Stimulated activated CD4-positive, alpha-beta T cell treated with anti-CD3 and anti-CD28 coated beads, TNF-alpha, amount 100 ng/mL, for 24 hours (primary cell): Measurements from ENCODE around the gene CYBB.

Experiments
- DNase-seq, 3 experiments: peaks; one replicate each; pipeline ENCODE4 v3.0.0-alpha.2; 2020; ENCODE audit warnings: low read depth in 3 of 3

The CYBB gene

DNA sequence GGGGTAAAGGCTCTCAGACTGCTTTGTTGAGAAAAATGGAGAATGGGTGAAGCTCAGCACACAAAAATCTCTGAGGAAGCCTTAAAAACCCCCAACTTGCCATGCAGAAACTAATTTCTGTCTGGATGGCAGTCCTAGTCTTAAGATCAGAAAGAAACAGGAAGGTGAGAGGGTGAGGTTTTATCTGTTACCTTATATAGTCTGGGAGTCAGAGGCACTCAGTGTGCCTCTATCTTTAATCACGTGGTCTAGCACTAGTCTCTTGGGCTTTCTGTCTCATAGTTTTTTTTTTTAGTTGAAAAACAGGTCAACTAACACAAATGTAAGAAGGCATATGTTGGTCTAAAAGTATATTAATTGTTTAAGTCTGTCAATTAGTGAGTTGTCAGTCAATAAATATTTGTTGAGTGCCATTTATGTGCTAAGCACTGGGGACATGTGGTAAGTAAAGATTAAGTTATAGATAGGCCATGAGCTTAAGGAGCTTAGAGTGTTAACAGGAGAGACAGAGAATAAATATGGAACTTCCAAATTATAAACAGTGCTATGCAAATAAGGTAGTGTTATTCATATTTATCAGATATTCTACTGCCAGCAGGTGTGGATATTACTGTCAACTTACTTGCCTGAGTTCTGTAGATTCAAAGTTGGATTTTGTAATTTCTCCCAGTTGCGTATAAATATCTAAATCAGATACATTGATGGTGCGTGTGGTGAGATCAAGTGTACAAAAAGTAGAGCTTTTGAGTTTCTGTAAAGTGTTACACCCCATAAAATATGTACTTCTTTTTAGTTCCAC, 7.0 kb downstream of the CYBB start:
- no peak for DNase-seq

DNA sequence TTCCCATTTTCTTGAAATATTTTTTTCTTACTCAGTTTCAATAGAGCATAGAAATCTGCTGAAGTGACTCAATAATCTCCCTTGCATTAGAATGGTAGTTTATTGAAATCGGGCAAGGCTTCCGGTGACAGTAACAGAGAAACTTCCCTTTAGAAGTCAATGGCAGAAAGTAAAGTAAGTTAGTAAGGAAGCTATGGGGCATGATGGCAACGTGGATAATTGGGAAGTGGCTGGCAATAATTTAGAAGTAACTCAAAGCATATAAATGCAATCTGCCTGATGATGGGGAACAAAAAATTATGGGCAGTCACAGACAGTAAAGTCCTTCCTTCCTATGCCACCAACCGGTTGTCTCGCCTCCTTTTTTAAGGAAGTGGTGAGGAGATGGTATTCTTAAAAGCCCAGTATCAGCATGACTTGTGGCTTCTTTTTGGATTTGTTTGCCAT, 7.6 kb downstream of the CYBB start:
- DNase-seq, result no peak

DNA sequence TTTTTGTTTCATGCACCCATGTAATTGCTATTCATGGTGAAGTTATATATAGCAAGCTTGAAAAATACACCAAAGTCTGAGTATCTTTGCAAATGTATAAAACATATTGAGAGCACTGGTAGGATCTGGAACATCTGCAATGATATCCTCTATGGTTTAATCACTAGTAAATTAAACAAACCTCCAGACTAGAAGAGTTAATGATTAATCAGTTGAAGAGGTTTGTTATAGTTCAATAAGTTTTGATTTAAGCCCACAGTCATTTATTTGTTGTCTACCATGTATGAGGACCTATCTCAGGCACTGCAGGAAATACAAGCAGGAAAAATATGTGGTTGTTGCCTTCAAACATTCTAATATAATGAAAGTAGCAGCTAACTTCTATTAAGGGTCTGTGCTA, 16.5 kb downstream of the CYBB start:
- DNase-seq, result no peak

DNA sequence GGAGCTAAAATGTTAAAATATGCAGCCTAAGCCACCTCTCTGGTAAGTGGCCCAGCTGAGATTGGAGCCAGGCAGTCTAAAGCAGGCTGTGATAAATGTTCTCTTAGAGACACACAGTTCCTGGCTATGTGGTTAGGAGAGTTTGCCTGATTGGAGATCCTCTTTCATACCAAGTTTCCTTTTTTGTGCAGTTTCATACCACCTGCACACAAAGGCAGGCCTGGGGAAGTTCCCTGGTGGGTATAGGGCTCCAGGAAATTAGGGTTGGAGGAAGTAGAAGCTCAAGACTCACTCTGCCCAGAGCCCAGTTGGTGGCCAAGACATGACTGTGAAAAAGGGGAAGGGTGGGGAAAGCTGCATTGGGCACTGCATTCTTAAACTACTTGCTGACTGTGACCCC, 16.9 kb downstream of the CYBB start:
- no peak for DNase-seq

DNA sequence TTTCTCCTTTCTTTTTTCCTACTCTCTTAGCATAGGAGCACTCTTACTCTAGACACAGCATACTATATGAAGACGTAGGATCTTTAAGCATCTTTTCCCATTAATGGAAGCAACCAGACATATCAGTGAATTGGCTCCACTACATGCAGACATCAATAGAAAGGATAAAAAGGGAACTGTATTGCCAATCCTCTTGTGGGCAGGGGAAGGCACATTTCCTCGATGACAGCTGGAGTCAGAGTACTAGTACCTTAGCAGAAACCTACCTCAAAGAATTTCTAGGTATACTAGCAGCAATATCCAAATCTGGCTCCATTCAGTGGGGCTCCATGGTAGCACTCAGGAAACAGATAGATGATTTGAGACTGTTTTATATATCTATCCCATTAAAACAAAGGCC, 20.1 kb downstream of the CYBB start:
- no peak for DNase-seq

DNA sequence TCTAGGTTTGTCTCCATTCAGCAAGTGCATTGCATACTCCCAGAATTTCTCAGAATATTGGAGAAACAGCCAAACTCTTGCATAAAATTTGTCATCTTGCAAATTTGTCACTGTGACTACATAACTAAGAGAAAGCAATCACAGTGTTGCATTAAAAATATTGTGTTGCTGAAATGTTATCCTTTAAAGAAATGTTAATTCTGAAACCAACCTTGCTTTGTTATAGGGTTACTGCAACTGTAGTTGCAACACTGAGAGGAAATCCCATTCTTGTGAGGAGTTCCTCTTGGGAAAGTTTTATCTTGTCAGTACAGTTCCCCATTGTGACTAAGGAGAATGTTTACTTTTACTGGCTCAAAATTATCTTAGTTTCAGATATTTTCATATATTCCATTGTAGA, 20.9 kb downstream of the CYBB start:
- no peak for DNase-seq

DNA sequence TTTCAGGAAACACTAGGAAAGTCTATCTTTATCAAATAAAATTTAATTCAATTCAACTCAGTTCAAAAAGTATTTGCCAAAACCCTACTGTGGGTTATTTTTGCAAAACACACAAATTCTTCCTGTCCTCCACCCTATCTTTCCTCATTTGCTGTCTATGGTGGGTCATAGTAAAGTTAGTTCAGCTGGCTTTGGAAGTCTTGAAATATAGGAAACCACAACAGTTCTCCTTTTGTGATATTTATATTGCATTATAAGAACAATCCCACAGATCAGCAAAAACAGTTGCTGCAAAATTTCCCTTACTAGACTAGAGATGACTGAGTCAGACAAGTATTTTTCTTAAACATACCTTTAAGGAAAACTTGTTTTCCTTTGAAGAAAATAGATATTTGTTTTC, 22.2 kb downstream of the CYBB start:
- no peak for DNase-seq

DNA sequence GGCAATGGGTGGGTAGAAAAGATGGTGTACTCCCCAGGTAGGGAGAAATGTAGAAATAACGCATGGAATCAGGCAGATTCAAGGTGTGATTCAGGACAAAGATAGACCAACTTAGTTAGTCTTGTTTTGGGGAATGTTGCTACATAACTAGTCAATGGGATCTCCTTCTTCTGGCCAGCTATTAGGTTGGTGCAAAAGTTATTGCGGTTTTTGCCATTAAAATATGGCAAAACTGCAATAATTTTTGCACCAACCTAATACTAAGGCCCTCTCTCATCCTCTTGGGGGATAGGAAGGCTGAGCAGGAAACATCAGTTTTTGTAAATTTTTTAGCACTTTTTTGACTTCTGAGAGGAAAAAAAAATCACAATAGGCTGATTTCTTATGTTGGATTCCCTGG, 23.2 kb downstream of the CYBB start:
- no peak for DNase-seq

DNA sequence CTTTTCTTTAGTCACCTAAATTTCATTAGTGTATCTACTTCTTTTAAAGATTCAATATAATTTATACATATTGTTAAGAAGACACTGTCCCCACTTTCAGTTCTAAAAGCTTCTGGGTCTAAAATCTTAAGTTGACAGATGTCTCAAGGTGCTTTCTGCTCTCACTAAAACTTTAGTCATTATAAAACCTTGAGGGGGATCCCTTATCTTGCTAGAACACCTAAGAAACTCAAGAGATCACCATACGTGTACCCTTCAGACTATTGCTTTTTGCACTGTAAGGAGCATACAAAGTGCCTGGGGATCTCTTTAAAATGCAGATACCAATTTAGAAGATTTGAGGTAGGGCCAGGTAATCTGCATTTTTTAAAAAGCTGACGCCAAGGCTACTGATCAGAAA, 30.1 kb downstream of the CYBB start:
- no peak for DNase-seq

DNA sequence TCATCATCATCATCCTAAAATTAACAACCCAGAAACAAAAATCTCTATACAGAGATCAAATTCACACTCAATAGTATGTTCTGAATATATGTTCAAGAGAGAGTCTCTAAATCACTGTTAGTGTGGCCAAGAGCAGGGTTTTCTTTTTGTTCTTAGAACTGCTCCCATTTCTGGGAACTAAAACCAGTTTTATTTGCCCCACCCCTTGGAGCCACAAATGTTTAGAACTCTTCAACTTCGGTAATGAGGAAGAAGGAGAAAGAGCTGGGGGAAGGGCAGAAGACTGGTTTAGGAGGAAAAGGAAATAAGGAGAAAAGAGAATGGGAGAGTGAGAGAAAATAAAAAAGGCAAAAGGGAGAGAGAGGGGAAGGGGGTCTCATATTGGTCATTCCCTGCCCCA, 32.3 kb downstream of the CYBB start:
- no peak for DNase-seq

DNA sequence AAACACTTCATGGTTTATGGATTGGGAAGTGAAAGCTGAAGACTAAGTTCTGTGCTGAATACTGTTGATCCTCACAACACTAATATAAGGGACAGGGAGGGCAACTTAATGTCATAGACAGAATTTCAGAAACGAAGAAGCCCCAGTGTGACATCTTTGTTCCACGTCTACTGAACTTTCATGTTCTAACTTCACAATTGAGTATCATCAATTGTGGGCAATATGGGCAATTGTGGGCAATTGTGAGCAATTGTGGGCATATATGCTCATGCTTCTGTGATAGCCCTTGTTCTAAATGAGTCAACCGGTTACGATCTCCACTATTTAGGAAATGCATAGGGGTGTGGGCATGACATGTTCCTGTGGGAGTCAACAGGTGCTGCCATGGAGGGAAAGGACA, 33.7 kb downstream of the CYBB start:
- no peak for DNase-seq

DNA sequence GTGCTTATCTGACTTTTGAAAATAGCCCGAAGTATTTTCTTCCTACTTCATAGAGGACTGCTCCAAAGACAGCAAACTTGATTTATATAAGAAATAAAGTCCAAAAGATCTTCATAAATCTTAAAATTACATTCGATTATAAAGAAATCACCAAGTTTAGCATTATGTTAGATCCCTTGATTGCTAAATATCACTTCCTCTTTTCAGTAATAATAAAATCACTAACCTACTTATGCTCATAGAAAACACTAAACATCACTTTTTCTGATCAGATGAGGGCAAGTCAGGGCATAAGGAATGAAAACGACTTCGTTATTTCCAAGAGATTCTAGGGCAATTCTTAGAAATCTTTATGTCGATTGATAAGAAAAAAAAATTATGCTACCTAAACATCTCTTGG, 35.5 kb downstream of the CYBB start:
- DNase-seq, result no peak

DNA sequence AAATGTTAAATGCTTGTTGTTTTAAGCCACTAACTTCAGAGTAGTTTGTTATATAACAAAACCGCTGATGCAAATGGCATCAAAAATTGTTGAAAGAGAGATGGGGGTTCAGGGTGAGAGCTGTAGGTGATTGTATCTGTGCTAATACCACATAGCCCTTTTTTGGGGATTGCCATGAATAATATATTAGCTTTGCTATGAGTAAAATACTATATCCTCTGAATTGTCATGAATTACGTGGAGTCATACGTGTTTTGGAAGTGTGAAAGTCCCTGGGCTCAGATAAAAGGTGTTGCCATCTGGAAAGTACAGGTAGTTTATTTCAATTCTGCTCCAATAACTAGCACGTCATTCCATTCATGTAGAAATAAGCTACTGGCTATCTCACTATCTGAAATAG, 36.9 kb downstream of the CYBB start:
- no peak for DNase-seq

DNA sequence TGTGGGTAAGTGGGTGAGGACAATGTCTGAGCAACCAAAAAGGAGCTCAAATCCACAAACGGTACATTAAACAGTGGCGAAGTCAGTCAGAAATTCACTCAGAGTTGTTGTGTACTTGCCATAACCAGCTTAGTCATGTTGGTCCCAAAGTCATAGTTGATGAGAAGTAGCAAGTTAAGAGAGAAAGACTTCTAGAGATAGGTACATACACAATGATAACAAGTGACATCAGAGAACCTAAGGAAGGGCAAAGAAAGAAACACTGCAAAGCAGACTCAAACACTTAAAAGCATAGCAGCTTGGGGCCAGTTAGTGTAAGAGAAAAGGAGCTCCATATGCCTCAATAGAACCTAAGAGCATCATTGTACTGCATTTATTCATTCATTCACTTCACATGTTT, 37.3 kb downstream of the CYBB start:
- no peak for DNase-seq

DNA sequence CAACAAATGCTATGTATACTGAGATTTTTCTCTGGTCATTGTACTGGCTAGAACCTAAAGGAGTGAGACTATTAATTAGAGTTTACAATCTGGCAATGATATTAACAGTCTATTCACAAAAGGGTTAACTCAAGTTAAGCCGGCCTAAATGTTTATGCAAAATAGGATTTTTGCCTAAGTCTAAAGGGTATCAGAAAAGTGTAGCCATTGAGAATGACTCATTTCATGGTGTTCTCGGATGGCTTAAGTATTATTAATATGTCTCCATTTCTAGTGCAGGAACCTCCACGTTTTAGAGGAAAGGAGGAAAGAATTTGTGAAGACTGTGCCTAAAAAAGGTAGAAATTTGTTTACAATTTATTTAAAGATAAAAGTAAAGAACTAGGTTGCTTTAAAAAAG, 37.7 kb downstream of the CYBB start:
- no peak for DNase-seq

DNA sequence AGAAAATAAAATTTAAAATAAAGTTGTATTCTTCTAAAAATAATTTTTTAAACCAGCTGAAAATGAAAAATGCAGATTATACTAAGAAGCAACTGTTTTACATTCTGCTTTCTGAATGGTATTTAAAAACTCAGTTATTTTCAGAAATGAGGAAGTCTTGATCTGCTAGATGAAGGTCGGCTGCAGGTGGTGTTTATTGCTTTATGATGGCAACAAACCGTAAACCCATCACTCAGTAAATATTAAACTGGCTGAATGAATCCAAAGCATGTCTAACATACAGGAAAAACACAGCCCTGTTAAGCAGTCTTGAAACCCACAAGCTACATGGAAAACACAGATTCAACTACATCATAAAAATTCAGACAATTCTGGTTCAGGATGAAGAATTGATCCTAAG, 38.2 kb downstream of the CYBB start:
- DNase-seq, result no peak

DNA sequence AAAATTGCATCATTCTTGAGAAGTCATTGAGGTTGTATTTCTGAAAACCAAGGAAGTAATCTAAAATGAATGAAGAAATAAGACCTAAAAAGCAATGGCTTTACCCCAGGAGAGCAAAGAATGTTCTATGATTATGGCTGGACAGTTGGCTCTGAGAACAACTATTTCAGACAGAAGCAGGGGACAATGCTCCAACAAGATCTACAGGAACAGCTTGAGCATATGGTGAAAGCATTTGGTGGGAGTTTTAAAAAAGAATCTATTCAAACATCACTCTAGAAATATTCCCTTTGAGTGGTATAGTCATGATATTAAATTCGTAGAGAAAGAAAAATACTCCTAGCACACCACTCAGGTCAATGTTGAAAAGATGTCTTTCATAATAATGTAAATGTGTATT, 40.8 kb downstream of the CYBB start:
- no peak for DNase-seq

DNA sequence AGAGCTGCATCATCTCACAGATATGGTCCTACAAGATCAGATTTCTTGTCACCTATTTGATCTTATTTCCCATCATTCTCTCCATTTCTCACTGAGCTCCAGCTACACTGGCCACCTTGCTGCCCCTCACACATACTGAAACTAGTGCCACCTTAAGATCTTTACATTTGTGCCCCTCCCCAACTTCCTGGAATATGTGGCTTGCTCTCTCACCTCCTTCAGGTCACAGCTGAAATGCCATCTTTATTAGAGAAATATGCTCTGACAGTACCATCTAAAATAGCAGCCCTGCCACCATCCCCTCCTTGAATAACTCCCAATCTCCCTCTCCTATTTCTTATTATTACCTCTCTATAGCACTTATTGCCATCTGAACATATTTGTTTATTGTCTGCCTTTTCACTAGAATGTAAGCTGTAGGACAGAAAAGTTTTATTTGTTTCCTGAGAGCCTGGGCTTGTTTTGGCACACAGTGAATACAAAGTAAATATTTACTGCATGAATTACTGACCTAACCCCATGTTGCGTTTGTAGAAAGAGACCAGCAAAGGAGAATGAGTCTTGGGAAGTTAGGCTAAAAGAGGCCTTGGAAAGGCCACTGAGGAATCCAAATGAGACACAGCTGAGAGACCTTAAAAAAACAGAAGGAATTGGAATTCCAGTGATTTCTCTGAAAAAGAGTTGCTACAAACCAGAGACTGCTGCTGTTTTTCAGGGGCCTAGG, 44.8 kb downstream of the CYBB start:
- no peak for DNase-seq

DNA sequence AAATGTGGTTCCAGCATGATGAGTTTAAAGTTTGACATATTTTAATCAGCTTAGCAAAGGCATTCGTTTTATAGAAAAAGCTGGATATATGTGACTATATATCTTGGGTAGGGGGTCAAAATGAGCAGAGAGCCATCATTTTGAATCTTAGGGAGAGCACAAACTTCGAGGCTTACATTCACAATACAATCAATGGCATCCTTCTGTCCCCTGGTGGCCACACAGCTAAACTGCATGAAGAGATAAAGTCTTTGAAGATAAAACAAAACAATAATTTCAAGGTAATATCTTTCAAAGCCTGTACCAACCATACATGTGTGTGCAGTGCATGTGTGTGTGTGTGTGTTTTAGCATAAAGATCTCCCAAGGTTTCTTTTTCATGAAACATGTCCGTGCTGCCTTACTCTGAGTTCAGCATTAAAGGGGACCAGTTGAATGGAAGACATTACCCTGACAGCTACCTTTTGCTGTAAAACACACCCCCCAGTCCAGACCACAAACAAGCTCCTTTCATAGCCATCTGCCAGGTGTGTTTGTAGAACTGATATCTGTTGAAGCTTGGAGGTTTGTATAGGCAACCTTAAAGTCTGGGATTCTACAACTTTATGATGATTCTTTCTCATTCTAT, 45.5 kb downstream of the CYBB start:
- peak in 2 of 3 experiments; percentile 21 to 34 for DNase-seq

DNA sequence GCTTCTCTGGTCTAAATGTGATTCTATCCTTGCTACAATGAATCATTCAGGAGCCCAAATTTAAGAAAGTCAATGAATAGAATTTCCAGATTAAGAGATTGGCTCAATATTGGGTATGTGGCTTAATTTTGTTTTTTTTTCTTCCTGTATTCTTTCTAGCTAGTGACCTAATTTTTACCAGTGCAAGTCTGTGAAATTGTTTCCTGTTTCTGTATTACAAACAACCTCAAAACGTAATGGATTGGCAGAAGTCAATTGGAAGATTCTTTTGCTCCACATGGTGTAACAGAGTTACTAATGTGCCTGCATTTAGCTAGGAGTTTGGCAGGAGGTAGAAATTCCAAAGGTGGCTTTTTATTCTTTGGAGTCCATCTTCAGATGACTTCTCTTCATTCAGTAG, 49.9 kb downstream of the CYBB start:
- DNase-seq, result no peak

DNA sequence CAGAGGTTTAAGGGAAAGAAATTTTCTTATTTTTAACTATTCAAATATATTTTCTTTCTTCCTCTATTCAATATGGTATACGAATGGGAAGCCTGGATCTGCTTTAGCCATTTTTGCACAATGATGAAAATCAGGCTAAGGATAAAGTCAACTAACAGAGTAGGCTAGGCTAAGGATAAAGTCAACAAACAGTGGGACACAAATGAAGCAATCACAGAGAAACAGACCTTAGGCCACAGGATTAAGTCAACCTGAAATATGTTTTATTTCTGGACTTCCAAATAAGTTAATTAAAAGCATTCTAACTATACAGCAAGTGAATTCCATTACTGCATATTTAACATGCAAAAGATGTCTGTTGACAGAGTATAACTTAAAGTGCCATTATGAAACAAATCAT, 50.5 kb downstream of the CYBB start:
- no peak for DNase-seq

DNA sequence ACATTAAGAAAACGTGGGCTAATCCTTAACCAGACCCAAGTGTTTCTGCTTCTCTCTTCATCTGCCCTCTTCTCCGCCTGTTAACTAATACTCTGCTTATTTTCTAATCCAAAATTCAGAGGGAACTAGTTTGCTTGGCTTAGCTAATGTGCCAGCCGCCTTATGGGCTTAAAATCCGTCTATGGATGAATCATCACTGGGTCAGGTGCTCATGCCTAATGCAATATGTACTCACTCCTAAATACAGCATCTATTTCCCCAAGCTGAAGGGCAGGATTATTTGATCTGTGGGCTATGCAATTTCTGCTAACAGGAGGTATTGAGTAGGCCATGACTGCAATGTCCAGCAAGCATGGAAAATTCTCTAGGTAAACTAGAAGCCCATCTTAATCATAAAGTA, 55.1 kb downstream of the CYBB start:
- DNase-seq, result no peak

DNA sequence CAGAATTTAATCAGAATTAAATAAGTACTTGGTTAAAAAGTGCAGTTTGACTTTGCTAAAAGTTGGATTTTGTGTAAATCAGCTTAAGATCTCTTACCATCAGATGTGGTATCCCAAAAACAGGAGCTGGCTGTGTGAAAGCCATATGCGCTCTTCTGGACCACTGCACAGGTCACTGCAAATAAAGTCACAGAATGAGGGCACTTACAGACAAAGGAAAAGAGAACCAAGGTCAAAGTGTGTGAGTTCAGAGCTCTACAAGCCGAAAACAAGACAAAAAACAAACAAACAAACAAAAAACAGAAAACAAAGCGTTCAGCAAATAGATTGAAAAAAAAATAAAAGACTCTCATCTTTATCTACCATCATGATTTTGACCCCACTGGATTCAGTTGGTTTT, 61.1 kb downstream of the CYBB start:
- no peak for DNase-seq
